K562 (cell line): ENCODE measurements around the gene XPA. TPM values are rescaled to one million over a fixed set of nuclear protein-coding genes. Genes with fewer than 3 reads are reported as not detected.

Experiments
- EP300 ChIP-seq: IDR thresholded peaks from 2 replicates; pipeline ENCODE4 v1.6.1; 2012; ENCODE audit warnings: low read length, improper control_type of control experiment
- FIP1L1 ChIP-seq: fragments of 200-400 bp; formaldehyde crosslinking; IDR thresholded peaks from 2 replicates; pipeline ENCODE4 v1.6.1; 2018; ENCODE audit warnings: mild to moderate bottlenecking, low read depth, low read length; ENCODE audit not compliant: poor library complexity, severe bottlenecking
- FOSL1 ChIP-seq: fragments of 200-800 bp; sonication (Bioruptor generic); conservative IDR thresholded peaks from 2 replicates; pipeline ENCODE4 v1.6.1; 2016; ENCODE audit warnings: missing genetic modification characterization, missing compliant biosample characterization
- KAT7 ChIP-seq: sonication (generic); formaldehyde crosslinking; IDR thresholded peaks from 2 replicates; pipeline ENCODE4 v1.8.0; 2022; ENCODE audit warnings: missing genetic modification reagents, mild to moderate bottlenecking, borderline replicate concordance
- KLF16 ChIP-seq: IDR thresholded peaks from 2 replicates; pipeline ENCODE4 v1.6.1; 2016; ENCODE audit warnings: antibody characterized with exemption
- MAFK ChIP-seq: IDR thresholded peaks from 2 replicates; pipeline ENCODE4 v1.6.1; 2011; ENCODE audit warnings: low read length, improper control_type of control experiment
- ZFX ChIP-seq: sonication (generic); formaldehyde crosslinking; IDR thresholded peaks from 2 replicates; pipeline ENCODE4 v1.8.0; 2022; ENCODE audit warnings: mild to moderate bottlenecking, missing genetic modification reagents, moderate library complexity
- ZNF589 ChIP-seq: fragments of 200-800 bp; sonication (Bioruptor generic); IDR thresholded peaks from 2 replicates; pipeline ENCODE4 v1.6.1; 2016; ENCODE audit warnings: low read depth, missing genetic modification characterization, missing compliant biosample characterization
- polyA plus RNA-seq, 8 experiments: library from polyadenylated mRNA; depleted of rRNA in 4 of 8; stranded (reverse) in 5 of 8; unstranded in 3 of 8; fragments of >200 nt; fragmentation: Nextera tagmentation in 2 of 8; fragmentation: Illumina TruSeq in 1 of 8; extraction: Ambion mirVana in 2 of 8; extraction: Trizol in 1 of 8; gene quantifications; 2 replicates each; pipeline versions ENCODE4 v1.2.1 to v1.2.3, GENCODE V29; 2011 to 2014; ENCODE audit warnings: inconsistent platforms in 1 of 8, missing spikeins in 1 of 8
- total RNA-seq, 7 experiments: library from RNA; depleted of rRNA in 6 of 7; stranded (reverse); fragments of >200 nt in 6 of 7; fragmentation: Illumina TruSeq in 2 of 7; extraction: Trizol in 2 of 7; gene quantifications; 2 replicates each; pipeline versions ENCODE4 v1.2.1 to v1.2.3, GENCODE V29; 2011 to 2021; ENCODE audit warnings: low replicate concordance in 1 of 7
- TF ChIP-seq, protein P1 (sequence below), 3 experiments: fragments of 200-800 bp in 1 of 3; fragments of 250-450 bp in 1 of 3; fragments of 450-650 bp in 1 of 3; sonication (Bioruptor Pico) in 1 of 3; sonication (Bioruptor generic) in 1 of 3; formaldehyde crosslinking in 1 of 3; IDR thresholded peaks; 2 replicates each; pipeline versions ENCODE4 v1.6.1 to v1.8.0; 2016 to 2022; ENCODE audit warnings: mild to moderate bottlenecking in 2 of 3, missing genetic modification characterization in 2 of 3, missing compliant biosample characterization in 1 of 3, moderate library complexity in 1 of 3
- TF ChIP-seq, protein P2 (sequence below), 2 experiments: IDR thresholded peaks; 2 replicates each; pipeline ENCODE4 v1.6.1; 2011; ENCODE audit warnings: borderline replicate concordance in 1 of 2, control low read depth in 1 of 2, low read depth in 1 of 2, low read length in 1 of 2, mild to moderate bottlenecking in 1 of 2, mixed read lengths in 1 of 2, moderate library complexity in 1 of 2; ENCODE audit not compliant: insufficient read depth in 1 of 2, insufficient read length in 1 of 2, poor library complexity in 1 of 2, severe bottlenecking in 1 of 2; ENCODE audit errors: extremely low read depth in 1 of 2
- TF ChIP-seq, protein P3 (sequence below), 2 experiments: fragments of 450-650 bp; formaldehyde crosslinking in 1 of 2; IDR thresholded peaks; 2 replicates each; pipeline versions ENCODE4 v1.4.0 to v1.6.1; 2014 to 2020; ENCODE audit warnings: mild to moderate bottlenecking in 2 of 2, borderline replicate concordance in 1 of 2, low read depth in 1 of 2

The XPA gene
- total and polyA plus RNA-seq, 9 of the 15 experiments (the other 6 are each of a cell fraction or from before 2014, with no cell fraction given) = 5.1 to 18.2 (median 14.1) TPM

DNA sequence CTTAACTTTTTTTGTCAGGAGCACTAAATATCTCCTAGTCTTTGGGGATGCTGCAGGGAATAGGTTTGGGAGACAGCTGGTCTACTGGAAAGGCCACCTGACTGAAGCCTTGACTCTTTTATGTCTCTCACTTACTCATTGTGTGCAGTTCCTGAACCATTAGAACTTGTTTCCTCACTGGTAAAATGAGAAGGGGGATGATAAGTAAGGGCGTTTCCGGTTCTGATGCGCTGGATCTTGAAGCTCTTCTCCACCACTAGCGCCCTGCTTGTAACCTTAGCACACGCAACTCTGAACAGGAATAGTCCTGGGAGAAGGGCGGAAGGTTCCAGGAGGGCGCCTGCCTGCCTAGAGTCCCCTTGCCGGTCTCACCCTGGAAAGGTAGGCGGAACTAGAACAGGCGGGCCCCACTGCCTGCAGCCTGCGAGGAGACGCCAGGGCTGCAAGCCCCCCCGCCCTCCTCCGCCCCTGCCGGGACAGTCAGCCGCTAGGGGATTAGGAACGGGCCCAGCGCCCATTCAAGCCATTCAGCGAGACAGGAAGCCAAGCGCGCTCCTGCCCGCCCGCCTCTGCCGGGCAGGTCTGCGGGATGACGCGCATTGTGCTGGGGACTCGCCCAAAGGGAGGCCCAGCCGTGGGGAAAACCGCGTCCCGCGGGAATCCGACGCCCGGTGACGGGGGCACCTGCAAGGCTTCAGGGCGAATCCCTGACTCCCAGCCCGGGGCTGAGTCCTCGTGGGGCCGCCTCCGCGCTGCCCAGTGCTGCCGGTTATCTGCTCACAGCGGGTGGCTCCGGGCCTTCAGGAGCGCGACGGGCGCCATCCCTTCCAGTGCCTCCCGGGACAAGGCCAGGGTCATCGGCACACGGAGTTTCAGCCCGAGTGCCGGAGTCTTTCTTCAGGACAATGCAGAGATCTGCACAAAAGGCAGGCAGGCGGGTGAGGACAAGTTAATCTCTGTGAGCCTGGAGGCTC lies 44.0 kb upstream of the XPA start (continued):
- peak; percentile 37 for TF ChIP-seq FIP1L1
- TF ChIP-seq ZNF589 (CRISPR knock-in tag) = no peak
- TF ChIP-seq FOSL1 (tag) = peak; percentile 30; the same call in 1 of the 2 replicates
- TF ChIP-seq MAFK = no peak
- peak; percentile 42; the same call in 1 of the 2 replicates for TF ChIP-seq ZFX (CRISPR knock-in tag)
- TF ChIP-seq, protein P1, sequence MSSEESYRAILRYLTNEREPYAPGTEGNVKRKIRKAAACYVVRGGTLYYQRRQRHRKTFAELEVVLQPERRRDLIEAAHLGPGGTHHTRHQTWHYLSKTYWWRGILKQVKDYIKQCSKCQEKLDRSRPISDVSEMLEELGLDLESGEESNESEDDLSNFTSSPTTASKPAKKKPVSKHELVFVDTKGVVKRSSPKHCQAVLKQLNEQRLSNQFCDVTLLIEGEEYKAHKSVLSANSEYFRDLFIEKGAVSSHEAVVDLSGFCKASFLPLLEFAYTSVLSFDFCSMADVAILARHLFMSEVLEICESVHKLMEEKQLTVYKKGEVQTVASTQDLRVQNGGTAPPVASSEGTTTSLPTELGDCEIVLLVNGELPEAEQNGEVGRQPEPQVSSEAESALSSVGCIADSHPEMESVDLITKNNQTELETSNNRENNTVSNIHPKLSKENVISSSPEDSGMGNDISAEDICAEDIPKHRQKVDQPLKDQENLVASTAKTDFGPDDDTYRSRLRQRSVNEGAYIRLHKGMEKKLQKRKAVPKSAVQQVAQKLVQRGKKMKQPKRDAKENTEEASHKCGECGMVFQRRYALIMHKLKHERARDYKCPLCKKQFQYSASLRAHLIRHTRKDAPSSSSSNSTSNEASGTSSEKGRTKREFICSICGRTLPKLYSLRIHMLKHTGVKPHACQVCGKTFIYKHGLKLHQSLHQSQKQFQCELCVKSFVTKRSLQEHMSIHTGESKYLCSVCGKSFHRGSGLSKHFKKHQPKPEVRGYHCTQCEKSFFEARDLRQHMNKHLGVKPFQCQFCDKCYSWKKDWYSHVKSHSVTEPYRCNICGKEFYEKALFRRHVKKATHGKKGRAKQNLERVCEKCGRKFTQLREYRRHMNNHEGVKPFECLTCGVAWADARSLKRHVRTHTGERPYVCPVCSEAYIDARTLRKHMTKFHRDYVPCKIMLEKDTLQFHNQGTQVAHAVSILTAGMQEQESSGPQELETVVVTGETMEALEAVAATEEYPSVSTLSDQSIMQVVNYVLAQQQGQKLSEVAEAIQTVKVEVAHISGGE (CRISPR knock-in tag; IDR thresholded peaks at IDR 0.05) = peak in 1 of 3 experiments; percentile 73; a peak in 2 of 6 replicates
- TF ChIP-seq, protein P2, sequence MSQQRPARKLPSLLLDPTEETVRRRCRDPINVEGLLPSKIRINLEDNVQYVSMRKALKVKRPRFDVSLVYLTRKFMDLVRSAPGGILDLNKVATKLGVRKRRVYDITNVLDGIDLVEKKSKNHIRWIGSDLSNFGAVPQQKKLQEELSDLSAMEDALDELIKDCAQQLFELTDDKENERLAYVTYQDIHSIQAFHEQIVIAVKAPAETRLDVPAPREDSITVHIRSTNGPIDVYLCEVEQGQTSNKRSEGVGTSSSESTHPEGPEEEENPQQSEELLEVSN (IDR thresholded peaks at IDR 0.05; ENCODE audit: borderline replicate concordance in 1 of 2, extremely low read depth in 1 of 2, insufficient read depth in 1 of 2, insufficient read length in 1 of 2, low read depth in 1 of 2, low read length in 1 of 2, poor library complexity in 1 of 2, severe bottlenecking in 1 of 2) = peak in 1 of 2 experiments; percentile 22
- TF ChIP-seq EP300 = no peak
- no peak for TF ChIP-seq KAT7 (CRISPR knock-in tag)
- TF ChIP-seq, protein P3, sequence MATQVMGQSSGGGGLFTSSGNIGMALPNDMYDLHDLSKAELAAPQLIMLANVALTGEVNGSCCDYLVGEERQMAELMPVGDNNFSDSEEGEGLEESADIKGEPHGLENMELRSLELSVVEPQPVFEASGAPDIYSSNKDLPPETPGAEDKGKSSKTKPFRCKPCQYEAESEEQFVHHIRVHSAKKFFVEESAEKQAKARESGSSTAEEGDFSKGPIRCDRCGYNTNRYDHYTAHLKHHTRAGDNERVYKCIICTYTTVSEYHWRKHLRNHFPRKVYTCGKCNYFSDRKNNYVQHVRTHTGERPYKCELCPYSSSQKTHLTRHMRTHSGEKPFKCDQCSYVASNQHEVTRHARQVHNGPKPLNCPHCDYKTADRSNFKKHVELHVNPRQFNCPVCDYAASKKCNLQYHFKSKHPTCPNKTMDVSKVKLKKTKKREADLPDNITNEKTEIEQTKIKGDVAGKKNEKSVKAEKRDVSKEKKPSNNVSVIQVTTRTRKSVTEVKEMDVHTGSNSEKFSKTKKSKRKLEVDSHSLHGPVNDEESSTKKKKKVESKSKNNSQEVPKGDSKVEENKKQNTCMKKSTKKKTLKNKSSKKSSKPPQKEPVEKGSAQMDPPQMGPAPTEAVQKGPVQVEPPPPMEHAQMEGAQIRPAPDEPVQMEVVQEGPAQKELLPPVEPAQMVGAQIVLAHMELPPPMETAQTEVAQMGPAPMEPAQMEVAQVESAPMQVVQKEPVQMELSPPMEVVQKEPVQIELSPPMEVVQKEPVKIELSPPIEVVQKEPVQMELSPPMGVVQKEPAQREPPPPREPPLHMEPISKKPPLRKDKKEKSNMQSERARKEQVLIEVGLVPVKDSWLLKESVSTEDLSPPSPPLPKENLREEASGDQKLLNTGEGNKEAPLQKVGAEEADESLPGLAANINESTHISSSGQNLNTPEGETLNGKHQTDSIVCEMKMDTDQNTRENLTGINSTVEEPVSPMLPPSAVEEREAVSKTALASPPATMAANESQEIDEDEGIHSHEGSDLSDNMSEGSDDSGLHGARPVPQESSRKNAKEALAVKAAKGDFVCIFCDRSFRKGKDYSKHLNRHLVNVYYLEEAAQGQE (IDR thresholded peaks at IDR 0.05; ENCODE audit: borderline replicate concordance) = no peak
- TF ChIP-seq, protein P3 (CRISPR knock-in tag; IDR thresholded peaks at IDR 0.05; ENCODE audit: low read depth) = no peak
- TF ChIP-seq KLF16 = no peak
